IMR-90 (cell line): ENCODE measurements around the gene LEKR1. TPM values are rescaled to one million over a fixed set of nuclear protein-coding genes. Genes with fewer than 3 reads are reported as not detected.

ENCODE experiments used
- ATAC-seq: fragments of 200-7000 bp; cut with Tn5 transposase; 2 replicates; pipeline ENCODE4 v1.9.1; 2020; ENCODE audit warnings: low read depth, mild to moderate bottlenecking, moderate library complexity
- BruUV-seq: library from RNA; stranded (reverse); fragments of 400-500 nt; replicated peaks from 2 replicates; lab custom pipeline; 2021; lab: Mats Ljungman, UMichigan
- CTCF ChIA-PET: fragments of 300-600 bp; formaldehyde crosslinking; extraction: SDS; loops from one replicate; lab custom pipeline; 2021; ENCODE audit warnings: antibody characterized with exemption; lab: Yijun Ruan, JAX
- POLR2A ChIA-PET: fragments of 300-600 bp; sonication (Branson Sonifier 250); formaldehyde crosslinking; loops from one replicate; lab custom pipeline; 2022; ENCODE audit warnings: antibody characterized with exemption; ENCODE audit not compliant: unreplicated experiment; lab: Charles Lee
- DNase-seq: peaks from one replicate; pipeline ENCODE4 v3.0.0; 2013
- H2AFZ ChIP-seq: replicated peaks from 2 replicates; pipeline ENCODE3; 2013; ENCODE audit warnings: low read length, mild to moderate bottlenecking; ENCODE audit not compliant: poor library complexity
- H2AK5ac ChIP-seq: 2 replicates; pipeline ENCODE4 v1.6.1; 2013; ENCODE audit warnings: low read depth, low read length, inconsistent platforms
- H2AK9ac ChIP-seq: replicated peaks from 2 replicates; pipeline ENCODE3; 2013; ENCODE audit warnings: mild to moderate bottlenecking, low read depth, low read length, moderate library complexity; ENCODE audit not compliant: poor library complexity
- H2BK120ac ChIP-seq: 2 replicates; pipeline ENCODE4 v1.6.1; 2013; ENCODE audit warnings: low read depth, low read length, inconsistent platforms
- H2BK15ac ChIP-seq: 3 replicates; pipeline ENCODE4 v1.6.1; 2013; ENCODE audit warnings: low read depth, low read length, inconsistent platforms
- H2BK20ac ChIP-seq: 2 replicates; pipeline ENCODE4 v1.6.1; 2013; ENCODE audit warnings: low read depth, mild to moderate bottlenecking, inconsistent platforms, low read length, moderate library complexity
- H2BK5ac ChIP-seq: 2 replicates; pipeline ENCODE4 v1.6.1; 2013; ENCODE audit warnings: mild to moderate bottlenecking, low read depth, low read length, inconsistent platforms; ENCODE audit not compliant: poor library complexity, severe bottlenecking
- H3K14ac ChIP-seq: replicated peaks from 2 replicates; pipeline ENCODE4 v1.6.1; 2013; ENCODE audit warnings: low read depth, low read length, inconsistent platforms
- H3K18ac ChIP-seq: 2 replicates; pipeline ENCODE4 v1.6.1; 2013; ENCODE audit warnings: low read depth, low read length, control low read depth
- H3K23ac ChIP-seq: 2 replicates; pipeline ENCODE4 v1.6.1; 2013; ENCODE audit warnings: low read depth, low read length, inconsistent platforms
- H3K27ac ChIP-seq: 2 replicates; pipeline ENCODE4 v1.5.1; 2013; ENCODE audit warnings: mild to moderate bottlenecking, control low read depth, low read length; ENCODE audit not compliant: insufficient read depth
- H3K27me3 ChIP-seq: 2 replicates; pipeline ENCODE4 v1.6.1; 2013; ENCODE audit warnings: low read length; ENCODE audit not compliant: control insufficient read depth, insufficient read depth
- H3K36me3 ChIP-seq: 2 replicates; pipeline ENCODE4 v1.6.1; 2013; ENCODE audit warnings: low read length, mixed read lengths; ENCODE audit not compliant: control insufficient read depth, insufficient read depth
- H3K4ac ChIP-seq: 2 replicates; pipeline ENCODE4 v1.6.1; 2013; ENCODE audit warnings: low read depth, low read length, inconsistent platforms
- H3K4me1 ChIP-seq: 2 replicates; pipeline ENCODE4 v1.6.1; 2013; ENCODE audit warnings: low read length, mixed read lengths; ENCODE audit not compliant: control insufficient read depth, insufficient read depth
- H3K4me2 ChIP-seq: 2 replicates; pipeline ENCODE4 v1.6.1; 2013; ENCODE audit warnings: low read depth, mild to moderate bottlenecking, control low read depth, low read length, moderate library complexity
- H3K4me3 ChIP-seq: 2 replicates; pipeline ENCODE4 v1.5.1; 2013; ENCODE audit warnings: low read depth, mild to moderate bottlenecking, control low read depth, low read length, moderate library complexity; ENCODE audit not compliant: insufficient read depth
- H3K56ac ChIP-seq: 2 replicates; pipeline ENCODE4 v1.6.1; 2013; ENCODE audit warnings: low read length, inconsistent platforms; ENCODE audit not compliant: insufficient read depth; ENCODE audit errors: extremely low read depth
- H3K79me1 ChIP-seq, 2 experiments: 2 replicates each; pipeline ENCODE4 v1.6.1; 2013; ENCODE audit warnings: low read length in 2 of 2, inconsistent platforms in 1 of 2, low read depth in 1 of 2
- H3K9ac ChIP-seq: 2 replicates; pipeline ENCODE4 v1.6.1; 2013; ENCODE audit warnings: low read depth, low read length, control low read depth
- H3K9me1 ChIP-seq: 2 replicates; pipeline ENCODE4 v1.6.1; 2013; ENCODE audit warnings: low read length, inconsistent platforms; ENCODE audit not compliant: insufficient read depth
- H3K9me3 ChIP-seq: 2 replicates; pipeline ENCODE4 v1.6.1; 2013; ENCODE audit warnings: low read length; ENCODE audit not compliant: control insufficient read depth, insufficient read depth
- H4K20me1 ChIP-seq: 2 replicates; pipeline ENCODE4 v1.6.1; 2013; ENCODE audit warnings: low read length, inconsistent platforms; ENCODE audit not compliant: insufficient read depth
- H4K5ac ChIP-seq: 2 replicates; pipeline ENCODE4 v1.6.1; 2013; ENCODE audit warnings: mild to moderate bottlenecking, low read depth, low read length, control low read depth
- H4K8ac ChIP-seq, 2 experiments: 2 replicates each; pipeline ENCODE4 v1.6.1; 2013; ENCODE audit warnings: low read depth in 2 of 2, low read length in 2 of 2, control low read depth in 1 of 2, inconsistent platforms in 1 of 2
- H4K91ac ChIP-seq: 2 replicates; pipeline ENCODE4 v1.6.1; 2013; ENCODE audit warnings: low read depth, low read length, inconsistent platforms; ENCODE audit not compliant: insufficient read depth
- CEBPB ChIP-seq: IDR thresholded peaks from 2 replicates; pipeline ENCODE4 v1.6.1; 2012; ENCODE audit warnings: low read depth, low read length, improper control_type of control experiment
- CHD1 ChIP-seq: IDR thresholded peaks from 2 replicates; pipeline ENCODE4 v1.6.1; 2012; ENCODE audit warnings: low read depth, low read length, improper control_type of control experiment
- CTCF ChIP-seq: conservative IDR thresholded peaks from 2 replicates; pipeline ENCODE4 v1.5.1; 2012; ENCODE audit warnings: mild to moderate bottlenecking, low read depth, low read length, improper control_type of control experiment
- ELK1 ChIP-seq: fragments of 150-350 bp; IDR thresholded peaks from 2 replicates; pipeline ENCODE4 v1.6.1; 2016; ENCODE audit warnings: low read depth, mild to moderate bottlenecking, low read length, moderate library complexity, borderline replicate concordance
- FOS ChIP-seq: fragments of 150-350 bp; IDR thresholded peaks from 2 replicates; pipeline ENCODE4 v1.6.1; 2016; ENCODE audit warnings: low read depth, low read length
- MAZ ChIP-seq: IDR thresholded peaks from 2 replicates; pipeline ENCODE4 v1.6.1; 2012; ENCODE audit warnings: low read depth, mild to moderate bottlenecking, low read length, improper control_type of control experiment, moderate library complexity, borderline replicate concordance
- MXI1 ChIP-seq: IDR thresholded peaks from 2 replicates; pipeline ENCODE4 v1.6.1; 2012; ENCODE audit warnings: low read depth, mild to moderate bottlenecking, low read length, moderate library complexity, borderline replicate concordance
- NFE2L2 ChIP-seq: fragments of 150-350 bp; IDR thresholded peaks from 2 replicates; pipeline ENCODE4 v1.6.1; 2016; ENCODE audit warnings: low read depth, mild to moderate bottlenecking, low read length
- RCOR1 ChIP-seq: IDR thresholded peaks from 2 replicates; pipeline ENCODE4 v1.6.1; 2012; ENCODE audit warnings: mild to moderate bottlenecking, low read length, improper control_type of control experiment; ENCODE audit not compliant: insufficient replicate concordance
- WGBS, 2 experiments: methylation state at CpG; one replicate each; pipeline versions ENCODE4 v1.1.5 to v1.1.7; 2013; ENCODE audit warnings: missing lambda C conversion rate in 2 of 2; ENCODE audit not compliant: insufficient read length in 1 of 2; ENCODE audit errors: extremely low coverage in 2 of 2; 5-methylcytosine and 5-hydroxymethylcytosine counted together
- dilution Hi-C: fragments of 300-500 bp; cut with HindIII; formaldehyde crosslinking; loops from one replicate; pipeline ENCODE4 v1.14.3; 2018; ENCODE audit warnings: low sequenced_read_pairs; ENCODE audit not compliant: unreplicated experiment
- in situ Hi-C: fragments of 300-500 bp; cut with MboI; formaldehyde crosslinking; loops from 3 replicates; pipeline ENCODE4 v1.14.3; 2019; ENCODE audit warnings: low sequenced_read_pairs, inconsistent platforms, mixed read lengths
- intact Hi-C: fragments of 100-400 bp; cut with micrococcal nuclease; formaldehyde crosslinking; loops from 2 replicates; pipeline ENCODE4 v1.10.0; 2022
- polyA plus RNA-seq, 3 experiments: library from polyadenylated mRNA; depleted of rRNA; stranded (reverse); fragments of >200 nt; gene quantifications; 2 replicates each; pipeline ENCODE4 v1.2.3, GENCODE V29; 2012; ENCODE audit warnings: low replicate concordance in 1 of 3
- total RNA-seq: library from RNA; depleted of rRNA; stranded (reverse); fragments of >200 nt; gene quantifications from 2 replicates; pipeline ENCODE4 v1.2.3, GENCODE V29; 2012

LEKR1 gene
- total and polyA plus RNA-seq, 2 of the 4 experiments (the other 2 are of a cell fraction), result 0.19 to 0.36 TPM

- ChIA-PET CTCF (interaction anchor here (0.7 to 1.5 kb wide), 2 partner anchors 36 to 43 kb away, joined by 3 read pairs; no protein-coding TSS in a partner anchor), POLR2A (no interaction called here)
- no peak overlapping the region for H3K4me3 ChIP-seq
- no peak overlapping the region for H3K9ac ChIP-seq
- H3K79me1 ChIP-seq, result 0 out of 4 replicates have a peak, but pooled peaks cover 0 to 7% of the 10 kb centered on the region in 2 experiments
- H3K36me3 ChIP-seq, result no peaks in the 10 kb centered on the region
- H4K8ac ChIP-seq, result peak overlapping the region in 1 of 2 experiments; percentile 69; a peak in 3 of 4 replicates
- H3K18ac ChIP-seq, result peak overlapping the region; percentile 81; the same call in 1 of the 2 replicates
- H2AFZ ChIP-seq, result peak overlapping the region; percentile 61
- no peaks in the 10 kb centered on the region for H3K9me3 ChIP-seq
- DNase-seq, result no peak
- H3K14ac ChIP-seq, result peak overlapping the region; percentile 38
- ATAC-seq, result no peak
- H3K9me1 ChIP-seq, result peaks cover 18% of the 10 kb centered on the region
- no peak overlapping the region for H3K27ac ChIP-seq
- no peaks in the 10 kb centered on the region for H3K27me3 ChIP-seq
- peak overlapping the region; percentile 21 for H2BK5ac ChIP-seq
- no peak overlapping the region for H3K56ac ChIP-seq
- H3K4me2 ChIP-seq, result no peak overlapping the region; the same call in 1 of the 2 replicates
- H3K23ac ChIP-seq, result peak overlapping the region; percentile 62; the same call in 1 of the 2 replicates
- BruUV-seq, result no TSS peak
- H4K5ac ChIP-seq, result peak overlapping the region; percentile 64; the same call in 1 of the 2 replicates
- H3K4ac ChIP-seq, result peak overlapping the region; percentile 61
- 100% methylated on average over 1 of the region's 2 CpGs; no CpG with 5 or more reads in 1 of the 2 experiments for WGBS, 2 experiments
- peak overlapping the region; percentile 75 for H2AK9ac ChIP-seq
- peak overlapping the region; percentile 90; the same call in 1 of the 2 replicates for H2AK5ac ChIP-seq
- H2BK120ac ChIP-seq, result peak overlapping the region; percentile 73
- H2BK20ac ChIP-seq, result peak overlapping the region; percentile 32
- H4K91ac ChIP-seq, result peak overlapping the region; percentile 50; the same call in 1 of the 2 replicates
- H4K20me1 ChIP-seq, result 0 out of 2 replicates have a peak, but pooled peaks cover 3% of the 10 kb centered on the region
- H3K4me1 ChIP-seq, result peaks cover 34% of the 10 kb centered on the region
- TF ChIP-seq MXI1, result no peak
- no peak for TF ChIP-seq CHD1
- TF ChIP-seq NFE2L2, result no peak
- TF ChIP-seq CEBPB, result no peak
- TF ChIP-seq RCOR1, result no peak
- TF ChIP-seq FOS, result no peak
- TF ChIP-seq MAZ, result no peak
- no peak for TF ChIP-seq CTCF
- no peak for TF ChIP-seq ELK1
- H2BK15ac ChIP-seq, result peak overlapping the region; percentile 90; the same call in 2 of the 3 replicates
- in situ Hi-C loops, result loop anchor here (5.0 kb wide), 1 partner anchor 33 kb away; no protein-coding TSS in a partner anchor
- dilution Hi-C loops, result no loop called here
- intact Hi-C loops, result no loop called here
Observed at GRCh38 chr3:157094301-157094700, 268.1 kb downstream of the LEKR1 start.
